Peyer's patch (tissue), 4 donors: ENCODE results near the gene LMNB1.

ENCODE experiments used
- CTCF ChIP-seq, 6 experiments: fragments of 450-650 bp in 4 of 6; fragments of 200-600 bp in 2 of 6; sonication (generic) in 1 of 6; IDR thresholded peaks; one replicate each; pipeline ENCODE4 v1.5.1; 2017 to 2019; ENCODE audit warnings: antibody characterized with exemption in 6 of 6, mild to moderate bottlenecking in 3 of 6, moderate library complexity in 1 of 6
- POLR2A ChIP-seq, 2 donors: fragments of 450-650 bp; IDR thresholded peaks; one replicate each; pipeline ENCODE4 v1.5.1; 2017; ENCODE audit warnings: antibody characterized with exemption in 2 of 2, mild to moderate bottlenecking in 2 of 2, moderate library complexity in 2 of 2

- TF ChIP-seq POLR2A (IDR thresholded peaks at IDR 0.05) (no peak), CTCF (IDR thresholded peaks at IDR 0.05) (no peak)
These were observed 21.3 kb upstream of the LMNB1 start for GRCh38 chr5:126755593-126755992.
